GM21528 (cell line): Measurements from ENCODE around the gene S100A12.

Experiments used
- ATAC-seq: cut with Tn5 transposase; IDR thresholded peaks from one replicate; pipeline ENCODE4 v1.9.1; 2021; ENCODE audit warnings: mild to moderate bottlenecking, moderate library complexity; ENCODE audit not compliant: unreplicated experiment, low FRiP score

Gene S100A12

DNA sequence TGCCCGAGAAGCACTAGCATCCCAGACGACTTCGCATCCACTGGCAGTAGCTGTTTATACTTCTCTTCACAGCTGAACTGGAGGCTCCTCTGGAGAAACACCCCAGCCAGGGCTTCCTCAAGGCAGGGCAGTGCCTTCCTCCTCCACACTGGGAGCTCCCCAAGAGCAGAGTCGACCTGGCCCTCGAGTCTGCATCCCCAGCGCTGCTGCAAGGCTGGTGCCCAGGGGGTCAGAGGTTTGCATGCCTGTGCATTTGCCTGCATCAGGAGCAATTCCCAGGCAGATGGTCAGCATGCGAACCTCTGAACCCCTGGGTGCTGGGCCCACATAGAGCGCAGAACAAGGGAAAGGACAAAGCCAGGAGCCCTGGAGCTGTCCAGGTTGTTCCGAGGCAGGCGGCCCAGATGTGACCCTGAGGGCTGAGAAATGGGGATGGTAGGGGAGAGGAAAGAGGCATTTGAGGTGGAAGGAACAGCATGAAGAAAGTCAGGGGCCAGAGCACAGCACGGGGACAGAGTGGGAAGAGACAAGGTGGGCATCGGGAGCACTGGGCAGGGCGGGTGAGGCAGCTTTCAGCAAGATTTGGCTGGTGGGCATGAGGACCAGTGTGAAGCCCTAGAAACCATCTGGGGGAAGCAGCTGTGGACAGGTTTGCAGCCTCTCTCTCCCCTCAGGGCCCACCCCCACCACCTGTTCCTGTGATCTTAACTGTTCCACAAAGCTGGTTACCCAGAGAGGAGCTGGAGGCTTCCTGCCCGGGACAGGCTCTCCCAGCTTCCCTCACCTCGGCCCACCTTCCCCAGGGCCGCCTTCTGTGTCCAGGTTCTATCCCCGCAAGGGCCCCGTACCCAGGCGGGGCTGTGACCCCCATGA, 21.9 kb upstream of the S100A12 start:
- ATAC-seq = no peak

DNA sequence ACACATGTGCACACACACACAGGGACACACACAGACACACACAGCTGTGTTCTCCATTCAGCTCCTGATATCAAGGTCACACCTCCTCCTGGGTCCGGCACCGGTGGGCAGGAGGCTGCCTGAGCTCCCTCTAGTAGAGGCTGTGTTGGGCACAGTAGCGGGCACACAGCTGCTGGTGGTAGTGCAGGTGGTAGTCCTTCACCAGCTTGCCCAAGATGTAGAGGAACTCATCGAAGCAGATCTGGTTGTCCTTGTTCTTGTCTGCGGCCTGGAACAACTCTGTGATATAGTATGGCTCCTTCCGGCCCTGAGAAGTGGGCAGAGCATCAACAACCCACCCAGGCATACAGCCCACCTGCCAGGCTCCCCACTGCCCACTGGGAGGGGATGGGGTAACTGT, 21.0 kb upstream of the S100A12 start:
- no peak for ATAC-seq

DNA sequence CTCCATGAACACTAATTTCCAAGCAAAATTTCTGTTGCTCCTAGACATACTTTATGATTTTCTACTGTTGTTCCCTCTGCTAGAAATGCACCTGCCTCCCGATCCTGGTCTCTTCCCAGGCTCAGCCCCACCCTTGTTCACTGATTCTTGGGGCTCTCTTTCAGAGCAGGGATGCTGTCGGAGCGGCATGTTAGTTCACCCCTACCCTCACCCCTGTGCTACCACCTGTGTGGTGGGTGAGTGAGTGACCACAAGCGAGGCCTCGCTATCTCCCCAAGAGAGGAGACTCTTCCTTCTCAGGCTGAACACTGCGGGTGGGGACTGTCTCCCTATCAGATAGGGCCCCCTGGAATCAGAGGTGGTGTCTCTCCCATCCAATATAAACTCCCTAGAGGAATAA, 20.4 kb upstream of the S100A12 start:
- ATAC-seq = no peak

DNA sequence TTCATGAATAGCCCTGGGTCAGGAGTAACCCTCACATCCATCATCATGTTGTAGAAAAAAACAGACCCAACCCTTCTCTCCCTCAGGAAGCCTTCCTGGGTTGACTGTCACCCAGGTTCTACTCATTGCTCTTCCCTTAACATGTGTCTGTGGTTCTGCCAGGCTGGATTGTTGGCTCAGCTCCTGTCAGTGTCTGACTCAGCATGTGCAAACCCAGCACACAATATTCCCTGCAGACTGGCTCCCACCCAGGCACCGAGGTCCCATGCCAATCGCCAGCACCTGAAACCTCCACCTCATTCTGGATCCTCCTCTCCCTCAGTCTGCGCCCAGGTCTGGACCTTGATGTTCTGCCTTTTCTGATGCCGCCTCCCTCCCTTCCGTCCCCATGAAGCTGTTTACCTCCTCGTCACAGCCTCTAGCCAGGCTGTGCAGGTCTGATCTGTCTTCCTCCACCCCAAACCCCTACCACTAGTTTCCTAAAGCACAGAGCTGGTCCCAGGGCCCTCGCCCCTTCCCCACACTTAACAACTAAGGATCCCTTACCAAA, 19.8 kb upstream of the S100A12 start:
- ATAC-seq = no peak

DNA sequence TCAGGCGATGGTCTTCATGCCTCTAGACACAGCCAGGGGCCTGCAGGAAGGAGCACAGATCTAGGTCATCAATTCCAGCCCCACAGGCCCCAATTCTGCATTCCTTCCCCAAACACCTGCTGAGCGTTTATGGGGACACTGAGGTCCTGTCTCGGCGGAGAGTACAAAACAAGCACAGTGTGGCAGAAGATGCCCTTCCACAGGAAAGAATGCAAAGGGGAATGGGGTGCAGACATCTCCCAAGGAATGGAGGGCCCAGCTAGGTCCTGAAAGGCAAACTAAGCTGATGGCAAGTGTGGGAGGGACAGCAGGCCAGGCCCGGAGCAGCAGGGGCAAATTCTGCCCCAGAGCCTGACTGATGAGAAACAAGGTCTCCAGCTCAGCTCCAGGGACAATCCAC, 19.0 kb upstream of the S100A12 start:
- no peak for ATAC-seq

DNA sequence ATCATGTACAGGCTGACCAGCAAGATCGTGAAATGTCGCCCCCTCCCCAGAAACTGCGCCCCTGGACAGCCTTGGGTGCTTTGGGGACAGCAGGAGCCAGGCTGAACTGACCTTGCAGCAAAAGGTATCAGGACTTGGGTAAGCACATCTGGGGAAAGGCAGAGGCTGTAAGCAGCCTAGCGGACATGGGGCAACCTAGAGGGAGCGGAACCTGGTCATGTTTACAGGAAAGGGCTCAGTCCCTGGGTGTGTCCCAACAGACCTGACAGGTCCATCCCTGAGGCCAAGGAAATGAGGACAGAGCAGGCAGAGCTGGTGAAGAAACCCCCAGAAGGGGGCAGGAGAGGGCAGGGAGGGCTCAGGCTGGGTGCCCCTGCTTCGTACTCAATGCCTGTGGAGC, 18.5 kb upstream of the S100A12 start:
- no peak for ATAC-seq

DNA sequence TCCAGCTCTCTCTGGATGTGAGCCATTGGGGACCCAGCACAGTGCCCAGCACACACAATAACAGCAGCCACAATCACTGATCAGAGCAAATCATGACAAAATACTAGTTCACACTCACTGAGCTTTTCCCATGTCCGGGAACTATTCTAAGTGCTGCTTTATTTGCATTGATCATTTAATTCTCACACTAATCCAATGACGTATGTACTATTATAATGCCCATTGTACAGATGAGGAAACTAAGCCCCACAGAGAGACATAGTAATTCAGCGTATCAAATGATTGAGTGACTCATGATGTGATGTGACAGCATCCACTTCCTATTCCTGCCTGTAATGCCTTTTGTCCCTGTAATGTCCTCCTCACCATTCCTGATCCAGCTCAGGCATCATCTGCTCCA, 17.4 kb upstream of the S100A12 start:
- ATAC-seq = no peak

DNA sequence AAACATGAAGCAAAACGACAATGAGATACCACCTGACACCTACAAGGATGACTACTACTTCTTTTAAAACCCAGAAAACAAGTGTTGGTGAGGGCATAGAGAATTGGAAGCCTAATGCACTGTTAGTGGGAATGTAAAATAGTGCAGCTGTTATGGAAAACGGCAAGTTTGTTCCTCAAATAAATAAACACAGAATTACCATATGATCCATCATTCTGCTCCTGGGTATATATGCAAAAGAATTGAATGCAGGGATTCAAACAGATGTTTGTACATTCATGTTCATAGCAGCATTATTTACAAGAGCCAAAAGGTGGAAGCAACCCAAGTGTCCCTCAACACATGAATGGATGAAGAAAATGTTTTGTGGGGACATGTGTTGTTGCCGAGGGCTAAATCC, 16.8 kb upstream of the S100A12 start:
- ATAC-seq = no peak

DNA sequence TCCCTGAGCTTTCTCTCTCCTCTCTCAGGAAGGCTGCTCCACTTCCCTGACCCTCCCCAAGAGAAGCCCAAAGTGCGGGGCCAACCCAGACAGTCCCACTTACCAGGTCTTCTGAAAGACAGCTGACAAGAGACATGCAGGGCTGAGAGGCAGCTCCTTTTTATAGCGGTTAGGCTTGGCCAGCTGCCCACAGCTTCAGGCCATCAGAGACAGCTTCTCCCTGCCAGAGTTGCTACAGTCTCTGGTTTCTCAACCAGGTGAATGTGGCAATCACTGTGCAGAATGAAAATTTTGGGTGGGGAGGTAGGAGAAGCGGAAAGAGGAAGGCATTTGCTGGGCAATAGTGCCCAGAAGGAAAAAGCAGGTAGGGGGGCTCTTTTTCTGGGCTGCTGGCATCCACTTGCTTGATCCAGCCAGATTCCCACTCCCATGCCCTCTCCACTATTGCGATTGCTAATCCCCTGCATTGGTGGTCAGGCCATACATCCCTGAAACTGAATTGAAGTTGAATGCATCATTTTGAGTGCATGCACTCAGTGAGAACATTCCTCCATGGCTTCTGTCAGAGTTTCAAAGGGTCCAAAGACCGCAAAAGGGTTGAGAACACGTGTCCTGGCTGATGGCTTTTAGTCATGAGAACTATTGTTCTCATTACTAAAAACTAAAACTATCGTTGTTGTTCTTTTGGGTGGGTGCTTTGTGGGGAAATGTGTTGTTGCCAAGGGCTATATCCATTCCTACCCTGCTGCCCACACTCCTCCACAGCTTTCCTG, 15.7 kb upstream of the S100A12 start, which contains the start of gene S100A8:
Gene S100A8, minus strand, starts transcription at position 136 of the 773 bp plus-strand sequence. CDS start 538 bp downstream, outside the sequence.
- ATAC-seq = no peak

DNA sequence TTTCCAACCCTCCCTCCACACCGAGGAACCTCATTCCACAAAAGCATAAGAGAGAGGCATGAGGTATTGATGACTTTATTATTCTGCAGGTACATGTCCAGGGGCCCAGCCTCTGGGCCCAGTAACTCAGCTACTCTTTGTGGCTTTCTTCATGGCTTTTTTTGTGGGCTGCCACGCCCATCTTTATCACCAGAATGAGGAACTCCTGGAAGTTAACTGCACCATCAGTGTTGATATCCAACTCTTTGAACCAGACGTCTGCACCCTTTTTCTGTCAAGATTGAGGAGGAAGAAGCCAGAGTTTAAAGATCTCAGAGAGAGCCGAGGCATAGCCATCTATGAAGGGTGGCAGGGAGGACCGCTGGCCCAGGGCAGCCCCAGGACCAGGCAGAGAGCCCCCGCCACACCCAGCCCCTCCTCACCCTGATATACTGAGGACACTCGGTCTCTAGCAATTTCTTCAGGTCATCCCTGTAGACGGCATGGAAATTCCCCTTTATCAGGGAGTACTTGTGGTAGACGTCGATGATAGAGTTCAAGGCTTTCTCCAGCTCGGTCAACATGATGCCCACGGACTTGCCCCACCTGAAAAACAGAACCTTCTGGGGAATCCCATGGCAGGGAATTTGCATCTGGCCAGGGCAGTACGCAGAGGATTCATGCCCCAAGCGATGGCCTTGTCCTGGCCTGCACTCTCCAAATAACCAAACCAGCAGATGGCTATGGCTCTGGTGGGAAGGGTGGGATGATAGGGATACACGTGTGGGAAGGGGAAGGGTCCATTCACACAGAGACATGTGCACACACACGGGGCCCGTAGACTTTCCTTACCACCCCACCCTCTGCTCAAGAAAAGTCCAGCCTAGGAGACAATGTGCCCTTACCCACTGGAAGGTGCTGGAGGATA, 14.8 kb upstream of the S100A12 start:
- no peak for ATAC-seq

DNA sequence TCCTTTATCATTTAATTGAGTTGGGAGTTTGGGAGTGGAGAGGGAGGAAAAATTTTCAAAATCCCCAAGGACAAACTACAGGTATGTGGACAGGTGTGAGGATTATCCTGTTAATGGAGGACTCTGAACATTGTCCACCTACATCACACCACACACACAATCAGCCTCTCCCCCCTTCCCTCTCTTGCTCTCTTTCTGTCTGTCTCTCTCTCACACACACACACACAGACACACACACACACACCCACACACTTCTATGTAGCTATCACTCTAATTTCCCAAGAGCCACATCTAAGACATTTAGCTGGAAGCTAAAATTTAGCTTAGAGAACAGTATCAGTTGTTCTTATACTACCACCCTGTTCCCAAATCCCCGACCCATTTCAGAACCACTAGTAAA, 14.0 kb upstream of the S100A12 start:
- no peak for ATAC-seq

DNA sequence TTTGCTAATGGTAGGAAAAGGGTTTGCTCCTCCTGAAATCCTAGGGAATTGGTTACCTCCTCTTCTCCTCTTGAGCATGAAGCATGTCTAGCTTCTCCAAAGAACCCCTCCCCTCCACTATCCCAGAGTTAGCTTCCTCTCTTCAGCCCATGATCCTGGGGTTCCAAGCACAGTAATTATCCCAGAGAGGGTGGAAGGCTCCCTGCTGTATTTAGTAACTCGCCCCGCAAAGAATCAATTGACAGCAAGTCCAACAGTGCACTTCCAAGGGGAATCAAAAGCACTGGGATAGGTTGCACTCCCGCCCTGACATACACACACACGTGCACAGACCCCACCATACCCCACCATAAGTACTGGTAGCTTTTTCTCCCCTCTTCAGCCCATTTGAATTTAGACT, 12.4 kb upstream of the S100A12 start:
- ATAC-seq = no peak

DNA sequence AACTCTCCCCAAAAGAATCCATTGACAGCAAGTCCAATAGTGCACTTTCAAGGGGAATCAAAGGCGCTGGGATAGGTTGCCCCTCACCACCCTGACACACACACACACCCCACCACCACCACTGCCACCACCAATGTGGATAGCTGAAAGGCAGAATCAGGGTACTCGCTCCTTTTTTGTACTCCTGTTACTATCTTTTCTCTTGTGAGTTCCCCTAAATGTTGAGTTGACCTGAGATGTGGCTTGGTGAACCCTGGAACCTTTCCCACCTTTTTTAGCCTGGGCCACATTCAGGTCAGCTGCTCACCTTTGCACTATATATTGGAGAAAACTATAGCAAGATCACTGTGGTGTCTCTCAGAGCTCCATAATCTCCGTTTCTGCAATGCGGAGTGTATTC, 11.6 kb upstream of the S100A12 start:
- no peak for ATAC-seq

DNA sequence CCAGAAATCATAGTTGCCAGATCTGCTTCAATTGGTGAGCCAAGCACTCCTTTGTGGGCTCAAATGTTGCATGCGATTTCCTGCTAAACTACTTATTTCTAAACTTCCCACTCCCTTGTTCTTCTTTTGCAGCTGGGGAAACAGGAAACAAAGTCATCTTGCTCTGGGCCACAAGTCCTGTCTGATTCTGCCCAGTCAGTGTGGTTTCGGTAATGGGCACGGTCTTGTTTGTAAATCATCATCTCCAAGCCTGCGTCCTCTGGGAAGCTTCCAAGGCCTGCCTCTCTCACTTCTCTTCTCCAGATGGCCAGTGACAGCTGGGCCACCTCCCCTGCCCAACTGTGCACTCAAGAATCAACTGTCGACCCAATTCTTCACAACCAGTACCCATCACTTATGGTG, 11.1 kb upstream of the S100A12 start:
- no peak for ATAC-seq

DNA sequence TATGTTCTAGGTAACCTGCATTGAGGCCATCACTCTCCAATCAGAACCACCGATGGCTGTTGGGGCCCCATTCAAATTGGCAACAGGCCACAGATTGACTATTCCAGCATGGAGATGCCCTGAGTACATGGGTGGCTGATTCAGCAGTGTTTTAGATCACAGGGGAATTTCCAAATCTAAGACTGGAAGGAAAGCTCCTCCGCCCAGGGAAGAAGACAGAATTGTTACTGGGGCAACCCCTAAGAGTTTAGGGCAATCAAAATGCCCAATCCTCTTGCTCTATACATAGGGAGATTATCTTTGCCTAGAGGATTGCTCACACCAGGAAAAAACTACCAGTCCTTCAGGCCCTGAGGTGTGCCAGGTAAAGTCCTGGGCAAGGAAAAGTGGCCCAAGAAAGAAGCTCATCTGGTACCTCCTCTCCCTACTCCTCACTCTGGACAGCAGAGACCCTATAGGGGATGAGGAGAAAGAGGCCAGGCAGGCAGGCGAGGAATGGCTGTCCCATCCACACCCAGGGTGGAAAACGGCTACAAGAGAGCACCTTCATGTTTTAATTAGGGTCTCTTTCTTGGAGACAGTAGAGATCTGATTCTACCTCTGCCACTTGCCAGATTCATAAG, 9.6 kb upstream of the S100A12 start:
- ATAC-seq = no peak

DNA sequence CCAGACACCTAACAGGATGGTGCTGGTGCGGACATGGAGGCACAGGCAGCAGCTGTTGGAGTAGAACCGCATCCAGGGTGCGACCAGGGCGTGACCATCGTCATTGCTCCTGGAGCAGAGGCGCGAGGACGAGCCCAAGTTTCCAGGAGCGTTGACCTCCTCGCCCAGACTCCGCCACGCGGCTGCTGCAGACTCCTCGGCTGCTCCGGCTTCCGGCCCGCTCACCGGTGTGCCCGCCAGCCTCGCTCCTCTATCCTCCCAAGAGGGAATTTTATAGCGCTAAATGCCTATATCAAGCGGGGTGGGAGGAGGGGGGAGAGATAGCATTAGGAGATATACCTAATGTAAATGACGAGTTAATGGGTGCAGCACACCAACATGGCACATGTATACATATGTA, 5.3 kb upstream of the S100A12 start:
- ATAC-seq = no peak

DNA sequence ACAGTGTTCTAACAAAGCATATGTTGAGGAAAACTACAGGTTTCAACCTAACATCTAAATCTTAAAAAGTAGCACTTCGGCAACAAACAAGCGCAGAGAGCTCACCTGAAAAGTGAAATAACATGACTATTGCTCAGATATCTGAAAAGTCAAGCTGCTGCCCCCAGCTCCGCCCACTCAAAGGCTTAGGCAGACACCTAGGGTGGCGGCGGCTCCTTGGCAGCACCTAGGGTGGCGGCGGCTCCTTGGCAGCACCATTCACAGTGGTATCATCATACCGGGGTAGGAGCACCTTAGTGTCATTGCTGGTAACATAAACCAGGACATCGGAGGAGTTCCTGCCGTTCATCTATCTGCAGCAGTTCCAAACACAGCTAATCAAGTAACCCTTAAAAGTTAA, 4.2 kb upstream of the S100A12 start:
- no peak for ATAC-seq

DNA sequence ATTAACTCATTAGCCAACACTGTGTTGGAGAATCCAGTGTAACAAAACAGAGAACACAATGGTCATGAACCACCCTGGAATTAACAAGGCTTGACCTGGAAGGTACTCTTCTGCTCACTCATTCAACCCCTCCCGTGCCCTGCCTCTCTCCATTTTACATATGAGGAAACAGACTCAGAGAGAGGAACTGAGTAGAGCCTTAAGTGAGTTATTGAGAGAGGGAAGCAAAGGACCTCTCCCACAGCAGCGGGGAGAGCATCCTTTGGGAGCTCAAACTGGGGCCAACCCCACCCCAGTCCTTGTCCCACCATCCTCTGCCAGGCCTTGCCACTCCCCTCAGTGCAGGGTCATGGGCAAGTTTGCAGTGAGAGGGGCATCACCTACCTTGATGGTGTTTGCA, 1.4 kb downstream of the S100A12 start:
- no peak for ATAC-seq

DNA sequence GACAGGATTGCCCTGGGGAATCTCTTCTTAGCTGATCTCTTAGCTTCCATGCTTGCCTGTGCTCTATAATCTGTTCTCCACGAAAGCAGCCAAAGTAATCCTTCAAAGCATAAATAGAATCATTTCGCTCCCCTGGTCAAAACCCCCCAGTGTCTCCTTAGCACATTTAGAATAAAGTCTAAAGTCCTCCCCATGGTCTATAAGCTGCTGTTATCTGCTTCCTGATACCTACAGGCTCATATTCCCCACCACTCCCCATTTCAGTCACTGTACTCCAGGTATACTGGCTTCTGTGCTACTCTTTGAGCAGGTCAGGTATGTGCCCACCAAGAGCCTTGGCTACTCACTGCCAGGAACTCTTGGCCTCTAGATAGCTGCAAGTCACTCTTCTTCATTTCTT, 2.9 kb downstream of the S100A12 start:
- no peak for ATAC-seq

DNA sequence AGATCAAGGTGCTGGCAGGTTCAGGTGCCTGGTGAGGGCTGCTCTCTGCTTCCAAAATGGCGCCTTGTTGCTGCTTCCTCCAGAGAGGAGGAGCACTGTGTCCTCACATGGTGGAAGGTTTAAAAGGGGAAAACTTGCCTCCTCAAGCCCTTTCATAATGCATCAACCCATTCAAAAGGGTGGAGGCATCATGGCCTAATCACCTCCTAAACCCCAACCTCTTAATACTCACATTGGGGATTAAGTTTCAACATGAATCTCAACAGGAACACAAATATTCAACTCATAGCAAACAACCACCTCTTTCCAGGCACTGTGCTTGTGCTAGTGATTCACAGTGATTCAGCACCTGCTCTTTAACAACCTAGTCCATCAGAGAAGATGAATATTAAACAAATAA, 4.2 kb downstream of the S100A12 start:
- no peak for ATAC-seq
